HepG2 (cell line): Measurements from ENCODE around the gene PXK. TPM values are rescaled to one million over a fixed set of nuclear protein-coding genes. Genes with fewer than 3 reads are reported as not detected.

Source experiments
- AGO1 ChIP-seq: fragments of 200-400 bp; formaldehyde crosslinking; IDR thresholded peaks from 2 replicates; pipeline ENCODE4 v1.6.1; 2017; ENCODE audit warnings: mild to moderate bottlenecking, low read depth, low read length, moderate library complexity; ENCODE audit not compliant: poor library complexity, severe bottlenecking
- ARNT2 ChIP-seq: sonication (generic); formaldehyde crosslinking; IDR thresholded peaks from 2 replicates; pipeline ENCODE4 v1.8.0; 2022; ENCODE audit warnings: mild to moderate bottlenecking, low read depth, missing genetic modification reagents, moderate library complexity
- CBFB ChIP-seq: sonication (generic); formaldehyde crosslinking; IDR thresholded peaks from 2 replicates; pipeline ENCODE4 v1.4.0; 2020; ENCODE audit warnings: missing genetic modification reagents
- EHMT2 ChIP-seq: fragments of 200-600 bp; sonication (generic); IDR thresholded peaks from 2 replicates; pipeline ENCODE4 v1.7.0; 2017; ENCODE audit warnings: antibody characterized with exemption, low read depth, low read length, borderline replicate concordance
- ELF1 ChIP-seq: sonication (generic); formaldehyde crosslinking; IDR thresholded peaks from 2 replicates; pipeline ENCODE4 v1.4.0; 2020; ENCODE audit warnings: missing genetic modification reagents
- FOXJ3 ChIP-seq: sonication (generic); formaldehyde crosslinking; IDR thresholded peaks from 2 replicates; pipeline ENCODE4 v1.4.0; 2020; ENCODE audit warnings: missing genetic modification reagents, mild to moderate bottlenecking, borderline replicate concordance
- HDAC1 ChIP-seq: sonication (generic); formaldehyde crosslinking; IDR thresholded peaks from 2 replicates; pipeline ENCODE4 v1.5.1; 2020; ENCODE audit warnings: mild to moderate bottlenecking, missing genetic modification reagents
- KDM5B ChIP-seq: sonication (generic); formaldehyde crosslinking; IDR thresholded peaks from 2 replicates; pipeline ENCODE4 v1.4.0; 2020; ENCODE audit warnings: missing genetic modification reagents, mild to moderate bottlenecking, borderline replicate concordance
- KMT2B ChIP-seq: IDR thresholded peaks from 2 replicates; pipeline ENCODE4 v1.6.1; 2016; ENCODE audit warnings: missing genetic modification reagents, missing compliant biosample characterization
- MAFK ChIP-seq, 2 experiments: IDR thresholded peaks in 1 of 2; conservative IDR thresholded peaks in 1 of 2; 2 replicates each; pipeline ENCODE4 v1.6.1; 2011; ENCODE audit warnings: improper control_type of control experiment in 2 of 2, low read length in 2 of 2
- PHF21A ChIP-seq: sonication (generic); formaldehyde crosslinking; IDR thresholded peaks from 2 replicates; pipeline ENCODE4 v1.5.0; 2020; ENCODE audit warnings: mild to moderate bottlenecking, missing genetic modification reagents
- REST ChIP-seq, 2 experiments: IDR thresholded peaks; 2 replicates each; pipeline ENCODE4 v1.6.1; 2011 to 2012; ENCODE audit warnings: low read length in 2 of 2, borderline replicate concordance in 1 of 2, low read depth in 1 of 2, mild to moderate bottlenecking in 1 of 2, moderate library complexity in 1 of 2
- RFX5 ChIP-seq: IDR thresholded peaks from 2 replicates; pipeline ENCODE4 v1.6.1; 2011; ENCODE audit warnings: low read depth, low read length, improper control_type of control experiment
- TBL1XR1 ChIP-seq: fragments of 150-350 bp; IDR thresholded peaks from 2 replicates; pipeline ENCODE4 v1.6.1; 2014; ENCODE audit warnings: borderline replicate concordance, low read length; ENCODE audit not compliant: partially characterized antibody
- TGIF2 ChIP-seq: IDR thresholded peaks from 2 replicates; pipeline ENCODE4 v1.6.1; 2016; ENCODE audit warnings: control low read depth, missing compliant biosample characterization
- ZBTB4 ChIP-seq: sonication (generic); formaldehyde crosslinking; IDR thresholded peaks from 2 replicates; pipeline ENCODE4 v1.4.0; 2020; ENCODE audit warnings: missing genetic modification reagents, mild to moderate bottlenecking, borderline replicate concordance
- ZFP1 ChIP-seq: IDR thresholded peaks from 2 replicates; pipeline ENCODE4 v1.6.1; 2016
- ZFP62 ChIP-seq: sonication (generic); formaldehyde crosslinking; IDR thresholded peaks from 2 replicates; pipeline ENCODE4 v1.4.0; 2020; ENCODE audit warnings: missing genetic modification reagents
- ZIK1 ChIP-seq: sonication (generic); formaldehyde crosslinking; IDR thresholded peaks from 2 replicates; pipeline ENCODE4 v1.5.0; 2020; ENCODE audit warnings: mild to moderate bottlenecking, low read depth, missing genetic modification reagents, borderline replicate concordance
- ZNF20 ChIP-seq: sonication (generic); formaldehyde crosslinking; IDR thresholded peaks from 2 replicates; pipeline ENCODE4 v1.4.0; 2020; ENCODE audit warnings: mild to moderate bottlenecking, moderate library complexity, missing genetic modification reagents
- ZNF446 ChIP-seq: sonication (generic); formaldehyde crosslinking; IDR thresholded peaks from 2 replicates; pipeline ENCODE4 v1.5.0; 2020; ENCODE audit warnings: mild to moderate bottlenecking, missing genetic modification reagents
- ZNF652 ChIP-seq: IDR thresholded peaks from 2 replicates; pipeline ENCODE4 v1.6.1; 2016; ENCODE audit warnings: low read depth, borderline replicate concordance
- ZNF780A ChIP-seq: sonication (generic); formaldehyde crosslinking; IDR thresholded peaks from 2 replicates; pipeline ENCODE4 v1.8.0; 2022; ENCODE audit warnings: mild to moderate bottlenecking, missing genetic modification reagents, moderate library complexity
- polyA plus RNA-seq, 8 experiments: library from polyadenylated mRNA; depleted of rRNA in 3 of 8; stranded (reverse) in 7 of 8; unstranded in 1 of 8; fragments of >200 nt; fragmentation: Illumina TruSeq in 4 of 8; extraction: Trizol in 4 of 8; gene quantifications; 2 replicates each; pipeline versions ENCODE4 v1.2.1 to v1.2.3, GENCODE V29; 2011 to 2016; ENCODE audit warnings: low read depth in 4 of 8, missing spikeins in 1 of 8, mixed read lengths in 1 of 8; ENCODE audit not compliant: insufficient read depth in 1 of 8
- total RNA-seq, 5 experiments: library from RNA; depleted of rRNA; stranded (reverse); fragments of >200 nt; fragmentation: Illumina TruSeq; extraction: Trizol; gene quantifications; 2 replicates each; pipeline ENCODE4 v1.2.3, GENCODE V29; 2016; ENCODE audit warnings: low read depth in 1 of 5

Gene PXK
- total and polyA plus RNA-seq, 2 of the 13 experiments (the other 11 are each of a cell fraction or from before 2014, with no cell fraction given), result 6.4 to 18.6 TPM

- TF ChIP-seq REST (IDR thresholded peaks at IDR 0.05; ENCODE audit: borderline replicate concordance in 1 of 2, low read depth in 1 of 2, low read length in 2 of 2) (peak in 1 of 2 experiments; percentile 40; a peak in 1 of 4 replicates), ZNF780A (peak; percentile 49; the same call in 1 of the 2 replicates), CBFB (CRISPR knock-in tag) (peak; percentile 92), ZNF652 (CRISPR knock-in tag) (peak; percentile 77; the same call in 1 of the 2 replicates), TGIF2 (CRISPR knock-in tag) (peak; percentile 55; the same call in 1 of the 2 replicates), EHMT2 (peak; percentile 49; the same call in 1 of the 2 replicates), ARNT2 (CRISPR knock-in tag) (0 out of 2 replicates have a peak, but pooled peaks have one; percentile 70), PHF21A (peak; percentile 99), KDM5B (CRISPR knock-in tag) (no peak), FOXJ3 (CRISPR knock-in tag) (peak; percentile 90), ZNF446 (no peak), TBL1XR1 (peak; percentile 28), RFX5 (no peak), MAFK (conservative IDR thresholded peaks at IDR 0.05 in 1 of 2, IDR thresholded peaks at IDR 0.05 in 1 of 2; ENCODE audit: low read length in 2 of 2) (no peak), ZBTB4 (no peak), ZFP1 (CRISPR knock-in tag) (peak; percentile 80; the same call in 1 of the 2 replicates), ZFP62 (no peak), KMT2B (CRISPR knock-in tag) (peak; percentile 42; the same call in 1 of the 2 replicates), ELF1 (CRISPR knock-in tag) (peak; percentile 15; the same call in 1 of the 2 replicates), ZIK1 (no peak), HDAC1 (CRISPR knock-in tag) (peak; percentile 80), ZNF20 (CRISPR knock-in tag) (no peak), AGO1 (no peak)
Measured at GRCh38 chr3:58471025-58471887, 138.6 kb downstream of the PXK start (continued).
